GM18951 (cell line): ENCODE data around the gene KCNAB1.
"Not testable (repeated sequence)": the region's sequence is repeated elsewhere in the genome, so short reads cannot be mapped to it uniquely, and the experiment has no call there.

Experiments
- POLR2A ChIP-seq: IDR thresholded peaks from 4 replicates; pipeline ENCODE4 v1.6.1; 2011; ENCODE audit warnings: mild to moderate bottlenecking; ENCODE audit not compliant: insufficient read length, insufficient read depth; ENCODE audit errors: extremely low read depth
- in situ Hi-C: fragments of 300-500 bp; cut with MboI; formaldehyde crosslinking; loops from one replicate; pipeline ENCODE4 v1.12.0; 2022; ENCODE audit warnings: low sequenced_read_pairs, mixed read lengths, inconsistent platforms; ENCODE audit not compliant: unreplicated experiment

The KCNAB1 gene

DNA sequence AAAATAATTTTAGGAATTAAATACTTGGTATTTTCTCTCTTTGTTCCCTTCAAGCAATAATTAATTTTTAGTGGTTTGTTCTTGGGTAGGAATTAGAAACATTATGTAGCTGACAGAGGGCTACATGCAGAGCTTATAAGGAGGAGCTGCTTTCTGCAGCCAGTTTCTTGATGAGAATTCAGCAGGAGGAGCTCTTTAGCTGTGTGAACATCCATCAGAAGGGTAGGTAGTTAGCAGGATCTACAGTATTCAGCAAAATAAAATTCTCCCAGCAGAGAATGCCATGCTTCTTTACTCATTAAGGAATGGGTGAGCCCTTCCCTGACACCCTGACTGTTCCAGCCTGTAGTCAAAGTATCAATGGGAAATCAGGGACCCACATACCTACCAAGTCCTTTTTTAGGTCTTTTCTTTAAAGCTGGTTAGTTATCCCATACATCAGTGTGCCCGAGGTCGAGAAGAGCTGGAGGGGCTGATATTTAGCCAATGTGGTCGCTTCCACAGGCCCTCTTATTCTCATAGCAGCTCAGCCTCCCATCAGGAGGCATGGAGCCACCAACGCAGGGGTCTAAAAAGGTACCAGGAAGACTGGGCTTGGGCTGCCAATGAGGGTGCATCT lies 54.0 kb downstream of the KCNAB1 start:
- TF ChIP-seq POLR2A: no peak
- in situ Hi-C loops: loop anchor here (25.0 kb wide), 4 partner anchors 213 to 963 kb away; partner anchors contain the start of gene TIPARP

DNA sequence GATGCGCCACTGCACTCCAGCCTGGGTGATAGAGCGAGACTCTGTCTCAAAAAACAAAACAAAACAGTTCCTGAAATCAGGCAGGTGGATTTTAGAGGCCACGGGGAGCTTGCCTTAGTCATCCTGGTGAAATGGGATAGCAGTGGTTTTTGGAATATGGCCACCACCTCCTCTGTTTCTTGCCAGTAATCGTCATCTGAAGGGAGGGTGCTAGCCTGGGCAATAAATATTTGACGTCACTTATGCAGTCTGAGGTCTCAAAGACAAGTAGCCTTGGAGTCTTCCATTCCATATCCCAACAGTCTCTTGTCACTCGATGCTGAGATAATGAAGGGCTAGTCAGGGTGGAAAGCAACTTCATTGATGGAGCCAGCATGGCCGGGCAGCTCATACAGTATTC lies 55.2 kb downstream of the KCNAB1 start:
- no peak for TF ChIP-seq POLR2A
- in situ Hi-C loops: no loop called here

GRCh38 chr3:156176048-156176447 lies 55.7 kb downstream of the KCNAB1 start:
- no peak for TF ChIP-seq POLR2A
- in situ Hi-C loops: no loop called here

- no peak for TF ChIP-seq POLR2A
- in situ Hi-C loops: no loop called here
Measured at GRCh38 chr3:156176629-156177210, 56.3 kb downstream of the KCNAB1 start.

DNA sequence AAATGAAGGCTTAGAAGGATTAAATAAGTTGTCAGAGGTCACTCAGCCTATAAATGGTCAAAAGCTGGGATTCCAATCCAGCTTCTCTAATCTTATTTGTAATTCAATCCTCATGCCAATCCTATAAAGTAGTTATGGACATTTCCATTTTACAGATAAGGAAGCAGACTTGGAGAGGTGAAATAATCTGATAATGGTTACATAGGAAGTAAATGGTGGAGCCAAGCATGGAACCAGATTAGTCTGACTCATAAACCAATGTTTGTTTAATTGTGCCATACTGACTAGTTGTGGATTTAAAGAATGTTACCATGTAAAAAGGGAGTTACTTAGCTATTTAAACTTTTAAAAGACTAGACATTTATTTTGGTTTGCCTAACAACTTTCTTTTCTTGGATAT lies 59.7 kb downstream of the KCNAB1 start:
- no peak for TF ChIP-seq POLR2A
- in situ Hi-C loops: no loop called here

- in situ Hi-C loops: no loop called here
- TF ChIP-seq POLR2A: no peak
Measured at GRCh38 chr3:156181509-156181908, 61.1 kb downstream of the KCNAB1 start.

- in situ Hi-C loops: no loop called here
Measured at GRCh38 chr3:156183396-156183795, 63.0 kb downstream of the KCNAB1 start.

GRCh38 chr3:156184156-156184555 lies 63.8 kb downstream of the KCNAB1 start:
- in situ Hi-C loops: no loop called here

More at GRCh38 chr3:156183396-156183795, 63.0 kb downstream of the KCNAB1 start:
- TF ChIP-seq POLR2A: no peak

GRCh38 chr3:156187146-156187769 lies 66.9 kb downstream of the KCNAB1 start:
- no peak for TF ChIP-seq POLR2A
- in situ Hi-C loops: no loop called here

More at GRCh38 chr3:156184156-156184555, 63.8 kb downstream of the KCNAB1 start:
- TF ChIP-seq POLR2A: no peak

DNA sequence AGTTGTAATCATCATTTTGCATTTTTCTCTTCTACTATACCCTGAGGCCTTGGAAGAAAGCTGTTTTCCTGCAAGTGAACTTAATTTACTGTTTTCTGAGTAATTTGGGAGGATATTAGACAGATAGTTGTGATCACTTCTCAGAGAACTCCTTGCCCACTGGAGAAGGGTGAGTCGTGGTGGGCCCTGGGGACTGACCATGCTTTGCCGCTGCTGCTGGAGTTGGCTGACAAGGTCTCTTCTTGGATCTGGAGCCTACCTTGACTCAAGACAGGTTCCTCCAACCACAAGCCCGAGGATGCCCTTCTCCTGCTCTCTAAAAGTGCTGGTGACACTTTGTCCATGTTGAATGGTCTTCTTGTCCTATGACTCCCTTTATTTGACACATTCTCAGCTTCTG lies 68.4 kb downstream of the KCNAB1 start:
- no peak for TF ChIP-seq POLR2A
- in situ Hi-C loops: no loop called here

GRCh38 chr3:156189927-156190326 lies 69.5 kb downstream of the KCNAB1 start:
- no peak for TF ChIP-seq POLR2A
- in situ Hi-C loops: no loop called here

GRCh38 chr3:156194945-156195344 lies 74.6 kb downstream of the KCNAB1 start:
- in situ Hi-C loops: not testable (repeated sequence)

- in situ Hi-C loops: not testable (repeated sequence)
Measured at GRCh38 chr3:156197152-156197551, 76.8 kb downstream of the KCNAB1 start.
